Thyroid gland (tissue), 4 donors: Measurements from ENCODE around the gene CASR.

Source experiments
- CTCF ChIP-seq, 6 experiments: fragments of 200-600 bp in 3 of 6; fragments of 450-650 bp in 3 of 6; sonication (generic) in 3 of 6; IDR thresholded peaks; one replicate each; pipeline ENCODE4 v1.5.1; 2016 to 2019; ENCODE audit warnings: antibody characterized with exemption in 6 of 6, mild to moderate bottlenecking in 2 of 6, inconsistent platforms in 1 of 6, moderate library complexity in 1 of 6
- POLR2A ChIP-seq, 2 donors: fragments of 450-650 bp; IDR thresholded peaks; one replicate each; pipeline ENCODE4 v1.6.1; 2017; ENCODE audit warnings: antibody characterized with exemption in 2 of 2, mild to moderate bottlenecking in 2 of 2, moderate library complexity in 1 of 2

- TF ChIP-seq CTCF (IDR thresholded peaks at IDR 0.05), result no peak
- no peak for TF ChIP-seq POLR2A (IDR thresholded peaks at IDR 0.05)
Measured at GRCh38 chr3:122316368-122316767, 132.9 kb downstream of the CASR start.
